Stimulated activated naive B cell treated with anti-CD40 and anti-IgM and Interleukin-4, amounts not matched to agents 10 μg/mL and 1 μg/mL and 100 μg/mL, for 72 hours (primary cell): ENCODE data around the gene OR5B17.
"Not testable (repeated sequence)": the region's sequence is repeated elsewhere in the genome, so short reads cannot be mapped to it uniquely, and the experiment has no call there.

Experiments
- ATAC-seq, 2 donors: fragments of 150-1000 bp; cut with Tn5 transposase; replicated peaks; 2 replicates each; pipeline ENCODE4 v1.10.0; 2021; ENCODE audit warnings: moderate library complexity in 1 of 2
- DNase-seq: peaks from one replicate; pipeline ENCODE4 v3.0.0; 2021
- H3K27ac Mint-ChIP-seq: one replicate; pipeline ENCODE4 v1.8.0; 2022; ENCODE audit warnings: mild to moderate bottlenecking, mixed read lengths
- H3K27me3 Mint-ChIP-seq, 2 donors: one replicate each; pipeline ENCODE4 v1.8.0; 2022; ENCODE audit warnings: mixed read lengths in 2 of 2
- H3K36me3 Mint-ChIP-seq, 2 donors: one replicate each; pipeline ENCODE4 v1.8.0; 2022; ENCODE audit warnings: mixed read lengths in 2 of 2, mild to moderate bottlenecking in 1 of 2
- H3K4me1 Mint-ChIP-seq, 2 donors: one replicate each; pipeline ENCODE4 v1.8.0; 2022; ENCODE audit warnings: mixed read lengths in 2 of 2, mild to moderate bottlenecking in 1 of 2
- H3K4me3 Mint-ChIP-seq, 2 donors: one replicate each; pipeline ENCODE4 v1.8.0; 2022; ENCODE audit warnings: mild to moderate bottlenecking in 2 of 2, mixed read lengths in 2 of 2, moderate library complexity in 1 of 2
- H3K9me3 Mint-ChIP-seq, 2 donors: one replicate each; pipeline ENCODE4 v1.8.0; 2022; ENCODE audit warnings: mixed read lengths in 2 of 2, mild to moderate bottlenecking in 1 of 2

The OR5B17 gene

DNA sequence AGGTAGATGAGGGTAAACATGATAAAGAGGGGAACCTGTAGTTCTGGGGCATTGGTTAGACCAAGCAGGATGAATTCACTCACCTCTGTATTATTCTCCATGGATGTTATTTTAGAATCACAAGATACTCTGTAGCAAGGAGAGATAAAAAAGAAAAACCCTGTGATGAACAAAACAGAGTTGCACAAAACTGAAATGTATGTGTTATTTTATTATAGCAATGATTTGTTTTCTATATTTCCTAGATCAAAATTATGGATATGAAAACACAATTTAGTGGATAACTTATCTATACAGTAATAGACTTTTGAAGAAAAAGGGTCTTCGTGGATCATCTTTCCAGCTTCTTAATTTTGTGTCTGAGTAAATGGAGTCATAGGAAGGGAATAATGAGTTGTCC, at the start of gene OR5B17:
OR5B17 (minus strand) TSS at position 101 of the 400 bp plus-strand sequence; CDS start at position 101, 0 bp downstream.
- Mint-ChIP-seq H3K4me1 (no peaks in the 10 kb centered on the region), H3K36me3 (no peaks in the 10 kb centered on the region), H3K4me3 (no peak within 1 kb of the TSS), H3K27ac (no peak within 1 kb of the TSS), H3K9me3 (no peaks in the 10 kb centered on the region), H3K27me3 (peaks cover 10 to 23% of the 10 kb centered on the region in 2 donors)
- DNase-seq (no peak), ATAC-seq (no peak)

DNA sequence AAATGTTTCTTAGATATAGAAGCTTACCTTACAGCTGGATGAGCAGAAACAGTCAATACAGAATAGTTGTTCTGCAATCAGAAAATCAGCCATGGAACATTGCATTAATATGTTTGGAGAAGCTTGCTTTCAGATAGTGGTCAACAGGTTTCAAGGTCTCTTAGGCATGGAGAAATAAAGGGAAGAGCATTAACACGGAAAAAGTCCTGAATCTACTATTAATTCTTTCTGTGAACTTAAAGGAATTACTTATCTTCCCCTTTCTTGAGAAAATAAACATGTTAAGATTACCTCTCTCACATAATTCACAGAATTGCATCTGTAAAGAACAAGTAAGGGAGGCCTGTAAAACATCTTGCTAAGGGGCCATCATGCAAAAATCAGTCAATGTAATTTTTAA, 47.9 kb upstream of the OR5B17 start, which contains the start of gene OR5B3:
OR5B3 (minus strand) TSS at position 101 of the 400 bp plus-strand sequence. CDS start 3,465 bp downstream, outside the sequence.
- H3K9me3 Mint-ChIP-seq, result peaks cover 14 to 23% of the 10 kb centered on the region in 2 donors

DNA sequence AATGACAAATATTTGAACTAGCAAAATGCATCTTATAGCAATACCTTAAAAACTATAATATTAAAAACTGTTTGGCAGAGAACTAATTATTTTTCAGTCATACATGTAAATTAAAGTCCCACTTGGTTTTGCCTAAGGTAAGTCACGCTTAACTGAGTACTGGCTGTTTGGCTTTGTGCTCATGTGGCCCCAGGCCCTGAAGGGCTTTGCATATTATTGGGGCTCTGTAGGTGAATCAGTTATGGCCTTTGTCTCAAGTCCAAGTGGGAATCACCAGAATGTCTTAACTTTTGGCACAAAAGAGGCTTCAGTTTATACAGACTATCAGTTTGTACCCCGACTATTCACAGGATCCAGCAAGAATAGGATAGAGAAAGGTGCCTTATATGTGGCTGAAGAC, 40.8 kb upstream of the OR5B17 start:
- H3K36me3 Mint-ChIP-seq, ATAC-seq, H3K4me3 Mint-ChIP-seq, DNase-seq, H3K27ac Mint-ChIP-seq, H3K4me1 Mint-ChIP-seq: not testable (repeated sequence)
- H3K27me3 Mint-ChIP-seq, result peaks cover 15 to 33% of the 10 kb centered on the region in 2 donors
- H3K9me3 Mint-ChIP-seq, result peaks cover 5 to 11% of the 10 kb centered on the region in 2 donors

More for the DNA sequence above, 47.9 kb upstream of the OR5B17 start, which contains the start of gene OR5B3:
- peaks cover 21 to 23% of the 10 kb centered on the region in 2 donors for H3K27me3 Mint-ChIP-seq
- H3K4me1 Mint-ChIP-seq, result no peaks in the 10 kb centered on the region
- peaks cover 2 to 8% of the 10 kb centered on the region in 2 donors for H3K36me3 Mint-ChIP-seq
- H3K4me3 Mint-ChIP-seq, result no peak within 1 kb of the TSS
- H3K27ac Mint-ChIP-seq, result no peak within 1 kb of the TSS
- ATAC-seq (no peak), DNase-seq (no peak)

DNA sequence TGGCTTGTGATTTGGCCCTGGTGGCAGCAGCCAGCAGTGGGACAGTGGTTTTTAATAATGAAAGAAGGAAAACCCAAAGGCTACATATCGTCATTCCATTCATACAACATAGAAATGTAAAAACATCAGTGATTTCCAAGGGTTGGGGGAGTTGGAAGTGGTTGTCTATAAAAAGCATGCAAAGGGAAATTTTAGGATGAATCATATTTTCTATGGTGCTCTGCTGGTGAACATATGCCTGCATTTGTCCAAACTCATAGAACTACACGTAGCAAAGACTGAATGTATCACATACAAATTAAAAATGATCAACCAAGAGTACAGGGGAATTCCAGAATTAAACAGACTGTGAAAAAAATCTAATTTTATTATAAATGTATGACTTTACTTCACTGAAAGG, 36.7 kb upstream of the OR5B17 start:
- peaks cover 9 to 14% of the 10 kb centered on the region in 2 donors for H3K9me3 Mint-ChIP-seq
- DNase-seq (no peak), ATAC-seq (no peak)
- H3K4me1 Mint-ChIP-seq, result peaks cover 4 to 6% of the 10 kb centered on the region in 2 donors
- H3K36me3 Mint-ChIP-seq, result peaks cover 2 to 8% of the 10 kb centered on the region in 2 donors
- H3K4me3 Mint-ChIP-seq, result no peak overlapping the region
- H3K27ac Mint-ChIP-seq, result no peak overlapping the region
- H3K27me3 Mint-ChIP-seq, result peaks cover 7 to 21% of the 10 kb centered on the region in 2 donors

DNA sequence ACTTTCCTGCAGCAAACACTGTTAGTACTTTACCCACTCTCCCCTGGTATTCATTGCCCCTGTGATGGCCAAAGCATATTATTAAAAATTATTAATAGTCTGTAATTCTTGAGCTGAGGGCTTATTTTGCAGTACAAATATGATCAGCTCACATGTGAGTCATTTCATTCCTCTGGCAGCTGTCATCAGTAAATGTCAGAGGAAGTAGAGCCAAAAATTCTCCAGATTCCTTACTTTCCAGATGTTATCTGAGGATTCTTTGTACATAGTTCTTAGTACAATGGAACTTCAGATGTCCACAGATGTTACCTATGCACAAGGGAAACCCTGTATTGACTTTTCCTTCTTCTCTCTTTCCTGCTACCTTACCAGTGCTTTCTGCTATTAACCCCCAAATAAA, 35.3 kb upstream of the OR5B17 start:
- Mint-ChIP-seq H3K4me3 (no peak overlapping the region), H3K4me1 (peaks cover 4 to 6% of the 10 kb centered on the region in 2 donors), H3K36me3 (peaks cover 2 to 8% of the 10 kb centered on the region in 2 donors), H3K27ac (no peak overlapping the region), H3K27me3 (peaks cover 6 to 20% of the 10 kb centered on the region in 2 donors), H3K9me3 (peaks cover 9 to 14% of the 10 kb centered on the region in 2 donors)
- no peak for DNase-seq
- no peak for ATAC-seq

DNA sequence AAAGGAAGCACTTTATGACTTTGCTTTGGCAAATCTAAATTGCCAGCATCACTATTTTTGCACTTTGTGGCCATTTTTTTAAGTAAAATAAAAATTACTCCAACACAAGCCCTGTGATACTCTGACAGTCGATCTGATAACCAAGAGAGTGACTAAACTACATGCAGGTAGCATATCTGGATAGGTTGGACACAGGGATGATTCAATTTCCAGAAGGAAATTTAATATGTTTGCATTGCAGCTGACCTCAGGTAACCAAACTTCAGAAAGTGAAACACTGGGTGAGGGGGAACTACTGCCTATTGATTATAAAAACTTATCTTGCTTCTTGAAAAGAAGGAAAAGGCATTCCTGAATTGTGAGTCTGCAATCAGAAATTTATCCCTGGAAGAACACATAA, 33.9 kb upstream of the OR5B17 start:
- Mint-ChIP-seq H3K4me3 (no peak overlapping the region), H3K27ac (no peak overlapping the region), H3K27me3 (peaks cover 6 to 14% of the 10 kb centered on the region in 2 donors), H3K9me3 (peaks cover 9 to 14% of the 10 kb centered on the region in 2 donors), H3K36me3 (peaks cover 2 to 8% of the 10 kb centered on the region in 2 donors), H3K4me1 (peaks cover 4 to 6% of the 10 kb centered on the region in 2 donors)
- no peak for DNase-seq
- no peak for ATAC-seq

DNA sequence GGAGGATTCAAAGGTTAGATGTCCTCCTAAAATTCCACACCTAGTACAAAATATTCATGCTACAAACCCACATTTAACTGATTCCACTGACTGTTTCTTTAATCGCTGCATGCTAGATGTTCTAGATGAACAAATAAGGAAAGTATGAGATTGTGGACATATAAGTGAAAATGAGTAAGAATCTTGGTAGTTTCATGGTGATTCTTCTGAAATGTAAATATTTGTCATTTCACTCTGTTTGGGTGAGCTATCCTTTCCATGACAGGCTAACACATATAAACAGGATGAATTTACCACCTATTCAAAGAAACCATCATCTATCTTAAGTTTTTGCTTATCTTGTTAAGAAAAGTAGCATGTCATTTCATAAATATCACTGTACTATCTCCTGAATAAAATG, 33.0 kb upstream of the OR5B17 start:
- Mint-ChIP-seq H3K27ac (no peak overlapping the region), H3K4me1 (peaks cover 4 to 6% of the 10 kb centered on the region in 2 donors), H3K27me3 (peaks cover 6 to 12% of the 10 kb centered on the region in 2 donors), H3K4me3 (no peak overlapping the region), H3K9me3 (peaks cover 9 to 14% of the 10 kb centered on the region in 2 donors), H3K36me3 (peaks cover 2 to 8% of the 10 kb centered on the region in 2 donors)
- ATAC-seq (no peak), DNase-seq (no peak)

DNA sequence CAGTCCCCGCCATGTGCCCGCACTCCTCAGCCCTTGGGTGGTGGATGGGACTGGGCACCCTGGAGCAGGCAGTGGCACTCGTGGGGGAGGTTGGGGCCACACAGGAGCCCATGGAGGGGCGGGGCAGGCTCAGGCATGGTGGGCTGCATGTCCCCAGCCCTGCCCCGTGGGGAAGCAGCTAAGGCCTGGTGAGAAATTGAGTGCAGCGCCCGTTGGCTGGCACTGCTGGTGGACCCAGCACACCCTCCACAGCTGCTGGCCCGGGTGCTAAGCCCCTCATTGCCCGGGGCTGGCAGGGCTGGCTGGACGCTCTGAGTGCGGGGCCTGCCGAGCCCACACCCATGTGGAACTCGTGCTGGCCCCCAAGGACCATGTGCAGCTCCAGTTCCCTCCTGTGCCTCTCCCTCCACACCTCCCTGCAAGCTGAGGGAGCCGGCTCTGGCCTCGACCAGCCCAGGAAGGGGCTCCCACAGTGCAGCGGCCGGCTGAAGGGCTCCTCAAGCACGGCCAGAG, 31.7 kb upstream of the OR5B17 start:
- DNase-seq (no peak), ATAC-seq (no peak)
- peaks cover 3 to 4% of the 10 kb centered on the region in 2 donors for H3K4me1 Mint-ChIP-seq
- H3K27me3 Mint-ChIP-seq, result peaks cover 6% of the 10 kb centered on the region in 2 donors
- H3K36me3 Mint-ChIP-seq, result peaks cover 2 to 7% of the 10 kb centered on the region in 2 donors
- peaks cover 11 to 13% of the 10 kb centered on the region in 2 donors for H3K9me3 Mint-ChIP-seq
- H3K27ac Mint-ChIP-seq, result no peak overlapping the region
- H3K4me3 Mint-ChIP-seq, result no peak overlapping the region

DNA sequence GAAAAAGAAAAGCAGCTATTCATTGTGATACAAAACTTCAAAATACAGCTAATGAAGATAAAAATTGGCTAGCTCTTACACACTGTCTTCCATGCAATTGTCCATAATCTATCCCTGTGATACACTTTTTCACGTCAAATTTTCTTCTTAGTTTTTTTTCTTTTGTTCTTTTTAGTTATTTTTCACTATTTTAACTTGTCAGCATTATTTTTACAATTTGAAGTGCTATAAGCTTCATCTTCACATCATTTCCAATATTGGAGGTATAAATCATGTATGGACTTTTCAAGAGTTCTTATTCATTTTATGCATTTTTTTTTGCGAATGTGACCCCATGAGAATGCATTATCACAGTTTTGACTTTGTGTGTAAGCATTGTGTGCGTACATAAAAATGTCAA, 4.1 kb downstream of the OR5B17 start:
- Mint-ChIP-seq H3K4me1 (no peaks in the 10 kb centered on the region), H3K27me3 (peaks cover 20 to 23% of the 10 kb centered on the region in 2 donors), H3K4me3 (no peak overlapping the region), H3K27ac (no peak overlapping the region), H3K9me3 (no peaks in the 10 kb centered on the region), H3K36me3 (no peaks in the 10 kb centered on the region)
- DNase-seq (no peak), ATAC-seq (no peak)

DNA sequence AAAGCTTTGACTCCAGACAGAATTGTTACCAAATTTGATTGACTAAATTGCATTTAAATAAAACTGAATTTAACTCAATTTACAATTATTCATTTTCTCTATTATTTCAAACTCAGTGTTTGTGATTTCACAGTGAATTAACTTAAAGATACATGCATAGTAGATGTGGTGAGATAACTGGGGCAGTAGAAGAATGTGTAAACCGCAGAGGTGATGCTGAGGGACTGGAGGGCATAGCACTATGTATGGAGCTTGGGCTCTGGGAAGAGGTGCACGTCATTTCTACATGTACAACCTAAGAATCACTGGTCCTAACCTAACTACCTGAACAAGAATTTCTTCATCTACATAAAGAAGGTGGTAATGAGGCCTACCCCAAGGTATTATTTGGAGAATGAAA, 13.7 kb downstream of the OR5B17 start:
- ATAC-seq (no peak), DNase-seq (no peak)
- H3K4me1 Mint-ChIP-seq, result no peaks in the 10 kb centered on the region
- H3K4me3 Mint-ChIP-seq, result no peak overlapping the region
- no peak overlapping the region for H3K27ac Mint-ChIP-seq
- no peaks in the 10 kb centered on the region for H3K36me3 Mint-ChIP-seq
- H3K27me3 Mint-ChIP-seq, result peaks cover 6 to 26% of the 10 kb centered on the region in 2 donors
- H3K9me3 Mint-ChIP-seq, result peaks cover 4 to 10% of the 10 kb centered on the region in 2 donors

DNA sequence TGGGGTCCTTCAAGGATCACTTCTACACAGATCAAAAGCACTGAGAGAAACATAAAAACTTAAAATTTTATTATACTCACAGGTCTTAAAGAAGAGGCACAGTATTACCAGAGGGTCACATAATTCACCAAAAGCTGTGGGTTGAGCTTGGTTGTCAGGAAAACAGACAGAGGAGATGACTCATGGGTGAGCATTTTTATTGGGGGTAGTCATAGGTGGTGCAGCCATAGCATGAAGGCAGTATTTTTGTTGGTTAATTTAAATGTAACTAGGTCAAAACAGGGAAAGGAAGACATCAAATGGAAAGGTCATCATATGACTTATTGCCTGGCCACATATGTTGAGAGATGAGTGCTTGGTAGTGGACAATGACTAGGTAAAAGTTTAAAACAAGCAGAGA, 24.2 kb downstream of the OR5B17 start:
- ATAC-seq (no peak), DNase-seq (no peak)
- H3K27me3 Mint-ChIP-seq, result peaks cover 25 to 38% of the 10 kb centered on the region in 2 donors
- no peaks in the 10 kb centered on the region for H3K4me1 Mint-ChIP-seq
- no peak overlapping the region for H3K4me3 Mint-ChIP-seq
- H3K36me3 Mint-ChIP-seq, result peaks cover 0 to 8% of the 10 kb centered on the region in 2 donors
- peaks cover 16 to 24% of the 10 kb centered on the region in 2 donors for H3K9me3 Mint-ChIP-seq
- H3K27ac Mint-ChIP-seq, result no peak overlapping the region

DNA sequence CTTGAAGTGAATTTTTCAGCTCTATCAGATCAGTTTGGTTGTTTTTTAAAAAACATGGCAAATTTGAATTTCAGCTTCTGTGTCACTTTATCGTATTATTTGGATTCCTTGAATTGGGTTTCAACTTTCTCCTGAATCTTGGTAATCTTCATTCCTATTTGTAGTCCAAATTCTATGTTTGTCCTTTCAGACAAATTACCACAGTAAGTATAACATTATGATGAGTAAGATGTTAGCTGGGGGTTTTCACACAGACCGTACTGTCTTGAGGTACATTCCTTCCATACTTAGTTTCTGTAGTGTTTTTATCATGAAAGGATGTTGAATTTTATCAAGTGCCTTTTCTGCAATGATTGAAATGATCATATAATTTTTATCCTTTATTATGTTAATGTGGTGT, 28.0 kb downstream of the OR5B17 start:
- H3K27ac Mint-ChIP-seq, result no peak overlapping the region
- H3K36me3 Mint-ChIP-seq, result peaks cover 0 to 8% of the 10 kb centered on the region in 2 donors
- no peak for DNase-seq
- ATAC-seq, result no peak
- H3K9me3 Mint-ChIP-seq, result peaks cover 34 to 41% of the 10 kb centered on the region in 2 donors
- H3K4me3 Mint-ChIP-seq, result no peak overlapping the region
- H3K4me1 Mint-ChIP-seq, result no peaks in the 10 kb centered on the region
- peaks cover 42 to 59% of the 10 kb centered on the region in 2 donors for H3K27me3 Mint-ChIP-seq

DNA sequence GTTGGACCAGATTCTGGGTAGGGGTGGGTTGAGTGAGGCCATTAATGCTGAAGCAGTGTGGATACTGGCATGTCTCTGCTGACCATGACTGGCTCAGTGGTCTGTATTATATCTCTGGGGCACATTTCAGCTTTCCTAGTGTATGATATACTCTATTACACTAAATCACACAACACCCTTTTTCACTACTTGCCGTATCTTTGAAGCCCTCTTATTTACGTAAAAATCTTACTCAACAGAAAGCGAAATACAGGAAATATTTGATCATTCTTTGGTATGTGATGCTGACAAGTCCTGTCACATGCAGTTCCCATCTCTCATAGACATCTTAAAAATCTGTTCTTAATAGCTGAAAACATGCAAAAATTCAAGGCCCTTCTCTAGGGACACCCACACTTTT, 40.3 kb downstream of the OR5B17 start:
- no peak for DNase-seq
- no peaks in the 10 kb centered on the region for H3K9me3 Mint-ChIP-seq

DNA sequence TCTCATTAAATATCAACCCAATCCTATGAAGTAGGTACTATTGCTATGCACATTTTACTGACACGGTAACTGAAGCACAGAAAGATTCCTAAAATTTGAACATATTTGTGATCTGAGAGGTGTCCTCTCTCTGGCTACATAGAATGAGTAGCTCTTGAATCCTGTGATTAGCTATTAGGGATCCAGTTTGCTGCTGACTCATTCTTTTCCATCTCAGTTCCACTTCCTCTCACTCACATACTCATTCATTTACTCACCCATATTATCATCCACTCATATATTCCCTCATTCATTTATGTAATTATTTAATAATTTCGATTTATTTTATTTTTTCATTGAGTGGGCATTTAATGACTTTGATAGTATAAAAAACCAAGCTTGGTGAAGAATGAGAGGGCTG, 42.7 kb downstream of the OR5B17 start:
- no peak for DNase-seq
- Mint-ChIP-seq H3K4me3 (no peak overlapping the region), H3K27me3 (peaks cover 16 to 22% of the 10 kb centered on the region in 2 donors), H3K4me1 (no peaks in the 10 kb centered on the region), H3K9me3 (peaks cover 4 to 6% of the 10 kb centered on the region in 2 donors), H3K27ac (no peak overlapping the region), H3K36me3 (peaks cover 3 to 4% of the 10 kb centered on the region in 2 donors)
- ATAC-seq, result peak; percentile 54 to 82

More for the DNA sequence above, 40.3 kb downstream of the OR5B17 start:
- H3K36me3 Mint-ChIP-seq, result no peaks in the 10 kb centered on the region
- H3K4me1 Mint-ChIP-seq, result no peaks in the 10 kb centered on the region
- peaks cover 10 to 18% of the 10 kb centered on the region in 2 donors for H3K27me3 Mint-ChIP-seq
- no peak overlapping the region for H3K27ac Mint-ChIP-seq
- ATAC-seq, result no peak
- H3K4me3 Mint-ChIP-seq, result no peak overlapping the region
